Smooth muscle cell of the coronary artery (primary cell): ENCODE data around the gene TBC1D32. TPM values are rescaled to one million over a fixed set of nuclear protein-coding genes. Genes with fewer than 3 reads are reported as not detected.

ENCODE experiments used
- total RNA-seq: library from RNA; depleted of rRNA; stranded (reverse); fragments of >200 nt; gene quantifications from 2 replicates; pipeline ENCODE4 v1.2.3, GENCODE V29; 2014; ENCODE audit warnings: low replicate concordance

TBC1D32 gene
- 7.7 and 13.8 TPM in 2 replicates for total RNA-seq

GRCh38 chr6:121334299-121335086 is at the start of gene TBC1D32:
Gene TBC1D32 (minus strand): TSS chr6:121334480. CDS start chr6:121334430, 50 bp downstream.

Other genes with a start within 250 kb of the TBC1D32 start
- 841 and 926 TPM in 2 replicates for gene GJA1, start 101.2 kb upstream of the TBC1D32 start, total RNA-seq